Smooth muscle cell (in vitro differentiated cells): ENCODE measurements around the gene EPB42. TPM values are rescaled to one million over a fixed set of nuclear protein-coding genes. Genes with fewer than 3 reads are reported as not detected.

Source experiments
- DNase-seq: peaks from one replicate; lab custom pipeline; 2025; ENCODE audit not compliant: unreplicated experiment; lab: John Stamatoyannopoulos, UW
- H2AFZ ChIP-seq: fragments of 200-600 bp; sonication (generic); 2 replicates; pipeline ENCODE4 v1.6.0; 2016; ENCODE audit warnings: antibody characterized with exemption, low read depth, mild to moderate bottlenecking
- H3F3A ChIP-seq: fragments of 200-600 bp; sonication (generic); 2 replicates; pipeline ENCODE4 v1.6.0; 2017; ENCODE audit warnings: antibody characterized with exemption, low read depth
- H3K27ac ChIP-seq: fragments of 200-600 bp; sonication (generic); 2 replicates; pipeline ENCODE4 v1.5.1; 2016; ENCODE audit warnings: low read depth, mild to moderate bottlenecking
- H3K27me3 ChIP-seq: fragments of 200-600 bp; sonication (generic); 2 replicates; pipeline ENCODE4 v1.6.1; 2016; ENCODE audit warnings: low read depth, mild to moderate bottlenecking
- H3K36me3 ChIP-seq: fragments of 200-600 bp; sonication (generic); 2 replicates; pipeline ENCODE4 v1.5.1; 2016; ENCODE audit warnings: low read depth
- H3K4me1 ChIP-seq: fragments of 200-600 bp; sonication (generic); 2 replicates; pipeline ENCODE4 v1.5.1; 2016; ENCODE audit warnings: low read depth
- H3K4me2 ChIP-seq: fragments of 200-600 bp; sonication (generic); 2 replicates; pipeline ENCODE4 v1.6.0; 2016; ENCODE audit warnings: mild to moderate bottlenecking
- H3K4me3 ChIP-seq: fragments of 200-600 bp; sonication (generic); 2 replicates; pipeline ENCODE4 v1.5.1; 2016; ENCODE audit warnings: mild to moderate bottlenecking
- H3K79me2 ChIP-seq: fragments of 200-600 bp; sonication (generic); 2 replicates; pipeline ENCODE4 v1.6.0; 2016; ENCODE audit warnings: low read depth, mild to moderate bottlenecking
- H3K9ac ChIP-seq: fragments of 200-600 bp; sonication (generic); 2 replicates; pipeline ENCODE4 v1.6.0; 2016; ENCODE audit warnings: low read depth
- H3K9me3 ChIP-seq: fragments of 200-600 bp; sonication (generic); replicated peaks from 2 replicates; pipeline ENCODE4 v1.5.1; 2016; ENCODE audit warnings: low read depth
- H4K20me1 ChIP-seq: fragments of 200-600 bp; sonication (generic); 2 replicates; pipeline ENCODE4 v1.6.0; 2016; ENCODE audit warnings: low read depth
- CTCF ChIP-seq: fragments of 200-600 bp; sonication (generic); IDR thresholded peaks from 2 replicates; pipeline ENCODE4 v1.5.1; 2017; ENCODE audit warnings: borderline replicate concordance, mild to moderate bottlenecking, antibody characterized with exemption; ENCODE audit not compliant: insufficient read depth, poor library complexity, severe bottlenecking
- WGBS: methylation state at CpG from one replicate; pipeline ENCODE4 v1.1.7; 2016; ENCODE audit warnings: low lambda C conversion rate; 5-methylcytosine and 5-hydroxymethylcytosine counted together
- polyA plus RNA-seq: library from polyadenylated mRNA; unstranded; fragments of >200 nt; fragmentation: Nextera tagmentation; extraction: Ambion mirVana; gene quantifications from 2 replicates; pipeline ENCODE4 v1.2.1, GENCODE V29; 2016
- total RNA-seq: library from RNA; depleted of rRNA; stranded (reverse); fragments of >200 nt; gene quantifications from 2 replicates; pipeline ENCODE4 v1.2.3, GENCODE V29; 2014

Gene EPB42
- total and polyA plus RNA-seq, 2 experiments from 2014 or later, result not detected

DNA sequence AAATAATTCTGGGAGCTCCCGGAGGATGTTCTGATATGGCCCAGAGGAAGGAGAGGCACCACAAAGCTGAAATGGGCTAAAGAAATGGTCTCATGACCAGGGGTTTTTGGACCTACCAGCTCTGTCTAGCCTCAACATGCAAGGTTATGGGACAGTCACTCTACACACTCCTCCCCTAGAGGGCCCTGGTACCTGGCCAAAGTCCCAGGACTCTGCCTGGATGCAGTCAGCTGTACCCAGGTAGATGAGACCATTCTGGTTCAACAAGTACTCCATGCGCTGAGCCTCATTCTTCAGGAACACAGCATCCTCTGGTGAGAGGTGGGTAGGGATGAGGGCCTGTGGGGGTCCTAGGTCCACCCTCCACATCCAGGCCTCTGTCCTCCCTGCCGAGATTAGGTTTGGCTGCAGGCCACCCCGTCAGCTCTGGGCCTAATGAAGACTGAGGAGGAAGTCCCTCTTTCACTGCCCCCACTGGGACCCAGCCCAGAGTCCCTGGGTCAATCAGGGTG lies 9.5 kb downstream of the EPB42 start:
- Histone ChIP-seq H3K36me3 (no peaks in the 10 kb centered on the region), H3K4me3 (no peak overlapping the region), H4K20me1 (no peaks in the 10 kb centered on the region), H3K79me2 (no peaks in the 10 kb centered on the region), H3K27ac (no peak overlapping the region), H3K9me3 (no peaks in the 10 kb centered on the region), H3K4me1 (no peaks in the 10 kb centered on the region), H3K27me3 (peaks cover 34% of the 10 kb centered on the region), H3F3A (no peaks in the 10 kb centered on the region), H3K9ac (no peak overlapping the region), H2AFZ (no peak overlapping the region), H3K4me2 (no peak overlapping the region)
- no peak for TF ChIP-seq CTCF
- no peak for DNase-seq
- WGBS, result 95% methylated on average over 4 of the region's 4 CpGs

- TF ChIP-seq CTCF, result no peak
- H3K9ac ChIP-seq, result no peak overlapping the region
Measured at GRCh38 chr15:43210807-43211206, 10.0 kb downstream of the EPB42 start.

DNA sequence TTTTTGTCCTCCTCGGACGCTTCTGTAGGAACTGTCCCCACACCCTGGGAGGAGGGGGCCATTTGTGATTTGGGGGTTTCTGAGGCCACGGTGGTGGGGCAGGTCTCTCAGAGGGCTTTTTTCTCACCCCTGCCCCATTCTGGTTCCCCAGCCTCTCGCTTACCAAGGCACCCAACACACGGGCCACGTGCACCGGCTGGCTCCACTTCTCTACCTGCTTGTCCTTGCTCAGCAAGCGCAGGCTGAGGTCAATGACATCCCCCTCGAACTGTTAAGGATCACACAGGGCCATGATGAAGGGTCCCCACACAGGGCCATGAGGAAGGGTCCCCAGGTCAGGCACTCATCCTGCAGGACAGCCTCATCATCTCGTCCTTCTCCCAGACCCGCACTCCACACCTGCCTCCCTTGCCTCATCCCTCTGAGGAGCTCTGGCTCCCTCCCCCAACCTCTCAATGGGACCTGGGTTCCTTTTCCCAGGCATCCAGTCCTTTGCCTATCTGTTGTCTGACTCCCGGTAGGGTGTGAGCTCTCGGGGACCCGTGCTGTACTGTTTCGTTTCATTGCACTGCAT lies 10.6 kb downstream of the EPB42 start:
- H2AFZ ChIP-seq, result no peak overlapping the region
- DNase-seq, result no peak

More at GRCh38 chr15:43210807-43211206, 10.0 kb downstream of the EPB42 start:
- Histone ChIP-seq H3K4me2 (no peak overlapping the region), H3K27ac (no peak overlapping the region), H3K36me3 (no peaks in the 10 kb centered on the region), H3K4me1 (no peaks in the 10 kb centered on the region), H3K9me3 (no peaks in the 10 kb centered on the region), H3F3A (no peaks in the 10 kb centered on the region), H2AFZ (no peak overlapping the region), H3K4me3 (no peak overlapping the region), H3K27me3 (peaks cover 38% of the 10 kb centered on the region), H3K79me2 (no peaks in the 10 kb centered on the region), H4K20me1 (no peaks in the 10 kb centered on the region)
- DNase-seq, result no peak
- 84% methylated on average over 9 of the region's 9 CpGs for WGBS

More for the DNA sequence above, 10.6 kb downstream of the EPB42 start:
- no peak overlapping the region for H3K27ac ChIP-seq
- no peaks in the 10 kb centered on the region for H4K20me1 ChIP-seq
- no peaks in the 10 kb centered on the region for H3F3A ChIP-seq
- peaks cover 38% of the 10 kb centered on the region for H3K27me3 ChIP-seq
- H3K4me2 ChIP-seq, result no peak overlapping the region
- H3K9ac ChIP-seq, result no peak overlapping the region
- H3K4me1 ChIP-seq, result no peaks in the 10 kb centered on the region
- WGBS, result 92% methylated on average over 15 of the region's 15 CpGs
- TF ChIP-seq CTCF, result no peak
- H3K9me3 ChIP-seq, result no peaks in the 10 kb centered on the region
- no peak overlapping the region for H3K4me3 ChIP-seq
- no peaks in the 10 kb centered on the region for H3K36me3 ChIP-seq
- H3K79me2 ChIP-seq, result no peaks in the 10 kb centered on the region
